ENCODE measurements around the gene GALNTL6. TPM values are rescaled to one million over a fixed set of nuclear protein-coding genes. Genes with fewer than 3 reads are reported as not detected.

GALNTL6 gene
- total RNA-seq, 1 donor = 0.10 TPM

GRCh38 chr4:172653676-172654075 lies 840.5 kb downstream of the GALNTL6 start:
- Histone ChIP-seq H3K27me3 (ENCODE audit: insufficient read depth, low read length) (no peaks in the 10 kb centered on the region), H3K4me1 (ENCODE audit: insufficient read depth, low read length) (no peaks in the 10 kb centered on the region), H3K4me3 (ENCODE audit: low read length) (no peak overlapping the region), H3K9me3 (ENCODE audit: low read depth, low read length) (no peaks in the 10 kb centered on the region)

DNA sequence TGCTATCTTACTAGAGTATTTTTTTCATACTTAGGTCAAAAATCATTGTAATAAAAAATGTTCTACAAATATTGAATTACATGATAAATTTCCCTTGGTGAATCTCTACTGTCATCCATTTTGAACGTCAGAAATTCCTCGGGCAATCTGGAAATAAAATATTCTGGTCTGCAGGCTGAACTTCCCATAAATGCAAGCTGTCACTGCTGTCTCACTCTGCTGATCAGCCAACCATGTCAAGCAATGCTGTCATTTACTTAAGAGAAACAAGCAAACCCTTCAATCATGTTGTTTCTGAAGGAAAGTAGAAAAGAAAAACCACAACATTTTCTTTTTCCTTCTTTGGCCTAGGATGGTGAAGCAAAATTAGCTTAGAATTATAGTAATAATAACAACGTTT lies 841.3 kb downstream of the GALNTL6 start:
- Histone ChIP-seq H3K4me1 (ENCODE audit: insufficient read depth, low read length) (no peaks in the 10 kb centered on the region), H3K27me3 (ENCODE audit: insufficient read depth, low read length) (no peaks in the 10 kb centered on the region), H3K4me3 (ENCODE audit: low read length) (no peak overlapping the region), H3K9me3 (ENCODE audit: low read depth, low read length) (no peaks in the 10 kb centered on the region)

DNA sequence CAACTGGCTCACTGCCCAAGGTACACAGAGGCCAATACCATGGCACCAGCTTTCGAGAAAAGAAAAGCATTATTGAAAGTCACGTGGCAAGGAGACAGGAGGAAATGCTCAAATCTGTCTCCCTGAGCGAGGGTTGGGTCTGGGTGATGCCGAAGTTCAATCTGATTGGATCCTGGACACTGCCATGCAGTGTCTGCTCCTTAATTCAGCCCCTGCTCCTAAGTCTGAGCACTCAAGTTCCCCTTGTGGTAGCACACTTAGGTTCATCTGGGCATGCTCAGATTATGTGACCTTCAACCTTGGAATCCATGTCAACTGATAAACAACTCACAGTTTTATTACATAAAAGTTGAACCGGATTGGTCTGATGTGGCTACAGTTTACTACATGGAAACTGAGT lies 842.9 kb downstream of the GALNTL6 start:
- Histone ChIP-seq H3K4me3 (ENCODE audit: low read length) (no peak overlapping the region), H3K27me3 (ENCODE audit: insufficient read depth, low read length) (no peaks in the 10 kb centered on the region), H3K9me3 (ENCODE audit: low read depth, low read length) (no peaks in the 10 kb centered on the region), H3K4me1 (ENCODE audit: insufficient read depth, low read length) (no peaks in the 10 kb centered on the region)

GRCh38 chr4:172657081-172657480 lies 843.9 kb downstream of the GALNTL6 start:
- H3K4me3 ChIP-seq (ENCODE audit: low read length) = no peak overlapping the region
- no peaks in the 10 kb centered on the region for H3K27me3 ChIP-seq (ENCODE audit: insufficient read depth, low read length)
- H3K9me3 ChIP-seq (ENCODE audit: low read depth, low read length) = no peaks in the 10 kb centered on the region
- H3K4me1 ChIP-seq (ENCODE audit: insufficient read depth, low read length) = no peaks in the 10 kb centered on the region

DNA sequence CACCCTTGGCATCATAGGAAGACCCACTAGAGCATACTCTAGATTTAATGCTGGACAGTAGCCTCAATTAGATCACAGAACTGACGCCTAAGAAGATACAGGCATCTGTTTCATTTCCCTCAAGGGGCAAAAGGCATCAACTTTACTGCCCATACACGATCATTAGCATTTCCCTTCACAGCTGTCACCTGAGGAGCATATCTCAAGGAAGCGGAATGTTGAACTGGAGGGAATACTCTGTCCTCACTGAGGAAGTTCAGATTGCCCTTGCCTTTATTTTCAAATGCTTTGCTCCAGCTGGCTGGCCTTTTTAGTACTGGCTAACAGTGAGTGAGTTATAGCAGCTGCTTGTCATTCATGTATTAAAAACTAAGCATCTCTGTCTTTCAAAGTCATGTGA lies 847.0 kb downstream of the GALNTL6 start:
- Histone ChIP-seq H3K4me3 (ENCODE audit: low read length) (no peak overlapping the region), H3K9me3 (ENCODE audit: low read depth, low read length) (no peaks in the 10 kb centered on the region), H3K27me3 (ENCODE audit: insufficient read depth, low read length) (no peaks in the 10 kb centered on the region), H3K4me1 (ENCODE audit: insufficient read depth, low read length) (peaks cover 5% of the 10 kb centered on the region)

DNA sequence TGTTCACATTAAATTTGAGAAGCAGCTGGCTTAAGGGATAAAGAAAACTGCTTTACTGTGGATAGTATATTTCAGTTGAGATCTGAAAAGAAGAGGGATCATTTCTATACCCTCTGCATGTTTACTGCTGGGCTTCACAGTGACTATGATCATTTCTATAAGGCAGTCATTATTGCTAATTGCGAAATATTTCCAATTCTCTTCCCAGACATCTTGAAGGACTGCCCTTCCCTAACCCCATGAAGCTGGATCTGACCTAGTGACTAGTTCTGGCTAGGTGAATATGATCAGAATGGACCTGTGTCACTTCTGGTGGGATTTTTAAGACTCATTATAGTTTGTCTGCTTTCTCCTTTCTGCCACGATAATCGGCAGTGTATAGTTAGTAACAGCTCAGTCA lies 848.9 kb downstream of the GALNTL6 start:
- Histone ChIP-seq H3K27me3 (ENCODE audit: insufficient read depth, low read length) (no peaks in the 10 kb centered on the region), H3K4me3 (ENCODE audit: low read length) (no peak overlapping the region), H3K9me3 (ENCODE audit: low read depth, low read length) (no peaks in the 10 kb centered on the region), H3K4me1 (ENCODE audit: insufficient read depth, low read length) (peaks cover 5% of the 10 kb centered on the region)

- H3K4me3 ChIP-seq (ENCODE audit: low read length) = no peak overlapping the region
- H3K4me1 ChIP-seq (ENCODE audit: insufficient read depth, low read length) = peaks cover 5% of the 10 kb centered on the region
- no peaks in the 10 kb centered on the region for H3K9me3 ChIP-seq (ENCODE audit: low read depth, low read length)
- H3K27me3 ChIP-seq (ENCODE audit: insufficient read depth, low read length) = no peaks in the 10 kb centered on the region
Measured at GRCh38 chr4:172666711-172667368, 853.6 kb downstream of the GALNTL6 start.

- H3K27me3 ChIP-seq (ENCODE audit: insufficient read depth, low read length) = no peaks in the 10 kb centered on the region
- H3K4me1 ChIP-seq (ENCODE audit: insufficient read depth, low read length) = no peaks in the 10 kb centered on the region
- no peaks in the 10 kb centered on the region for H3K9me3 ChIP-seq (ENCODE audit: low read depth, low read length)
- H3K4me3 ChIP-seq (ENCODE audit: low read length) = no peak overlapping the region
Measured at GRCh38 chr4:172674811-172675210, 861.6 kb downstream of the GALNTL6 start.

DNA sequence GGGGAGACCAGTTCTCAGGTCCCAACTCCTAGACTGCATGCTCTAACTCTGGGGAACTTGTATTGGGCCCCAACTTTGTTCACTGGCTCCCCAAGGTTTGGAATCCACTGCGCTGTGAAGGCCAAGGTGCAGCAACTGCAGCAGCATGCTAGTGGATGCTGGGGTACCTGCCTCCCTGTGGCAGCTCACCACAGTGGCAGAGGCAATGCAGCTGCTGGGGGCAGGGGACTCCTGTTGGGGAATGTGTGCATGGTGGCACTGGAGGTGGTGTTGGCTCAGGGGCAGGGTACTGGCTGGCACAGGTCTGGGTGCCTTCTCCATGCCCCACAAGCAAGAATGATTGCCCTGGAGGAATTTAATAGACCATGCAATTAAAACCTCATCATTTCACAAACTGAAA lies 862.0 kb downstream of the GALNTL6 start:
- Histone ChIP-seq H3K27me3 (ENCODE audit: insufficient read depth, low read length) (no peaks in the 10 kb centered on the region), H3K4me3 (ENCODE audit: low read length) (no peak overlapping the region), H3K9me3 (ENCODE audit: low read depth, low read length) (no peaks in the 10 kb centered on the region)

DNA sequence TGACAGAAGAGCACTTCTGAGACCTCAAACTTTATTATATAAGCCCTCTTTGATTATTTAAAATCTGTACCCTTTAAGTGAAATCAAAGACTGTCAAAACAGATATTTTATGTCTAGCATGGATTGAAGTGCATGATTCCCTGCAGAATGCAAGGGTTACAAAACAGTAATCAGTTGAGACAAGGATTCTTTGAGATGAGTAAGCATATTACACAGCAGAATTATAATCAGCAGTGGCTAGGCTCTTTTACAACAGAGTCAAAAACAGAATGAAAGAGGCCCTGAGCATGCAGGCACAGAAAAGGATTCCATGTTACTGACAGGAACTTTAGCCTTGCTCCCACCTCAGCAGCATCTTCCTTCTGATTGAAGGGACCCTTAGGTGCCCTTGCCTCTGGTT lies 867.5 kb downstream of the GALNTL6 start:
- Histone ChIP-seq H3K4me3 (ENCODE audit: low read length) (no peak overlapping the region), H3K9me3 (ENCODE audit: low read depth, low read length) (no peaks in the 10 kb centered on the region), H3K27me3 (ENCODE audit: insufficient read depth, low read length) (no peaks in the 10 kb centered on the region), H3K4me1 (ENCODE audit: insufficient read depth, low read length) (no peaks in the 10 kb centered on the region)

More for the DNA sequence above, 862.0 kb downstream of the GALNTL6 start:
- no peaks in the 10 kb centered on the region for H3K4me1 ChIP-seq (ENCODE audit: insufficient read depth, low read length)

- Histone ChIP-seq H3K4me3 (ENCODE audit: low read length) (no peak overlapping the region), H3K4me1 (ENCODE audit: insufficient read depth, low read length) (no peaks in the 10 kb centered on the region), H3K27me3 (ENCODE audit: insufficient read depth, low read length) (no peaks in the 10 kb centered on the region)
Measured at GRCh38 chr4:172683021-172683420, 869.8 kb downstream of the GALNTL6 start.

DNA sequence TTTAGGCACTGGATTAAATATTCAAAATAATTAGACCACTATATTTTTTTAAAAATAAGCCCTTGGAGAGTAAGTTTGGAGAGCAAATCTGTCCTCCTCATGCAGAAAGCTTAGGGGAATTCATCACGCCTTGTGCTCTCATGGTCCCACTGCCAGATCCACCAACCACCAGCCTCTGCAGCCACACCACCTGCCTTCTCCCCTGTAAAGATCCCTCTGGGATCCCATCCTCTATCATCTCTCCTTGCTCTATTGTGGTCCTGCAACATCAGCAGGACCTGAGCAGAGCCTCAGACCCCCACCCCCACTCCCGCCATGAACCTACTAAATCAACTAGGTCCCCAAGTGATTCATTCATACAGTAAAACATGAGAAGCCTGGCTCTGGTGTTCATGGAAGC lies 872.8 kb downstream of the GALNTL6 start:
- no peaks in the 10 kb centered on the region for H3K27me3 ChIP-seq (ENCODE audit: insufficient read depth, low read length)
- no peaks in the 10 kb centered on the region for H3K4me1 ChIP-seq (ENCODE audit: insufficient read depth, low read length)
- H3K9me3 ChIP-seq (ENCODE audit: low read depth, low read length) = peaks cover 6% of the 10 kb centered on the region
- no peak overlapping the region for H3K4me3 ChIP-seq (ENCODE audit: low read length)

More at GRCh38 chr4:172683021-172683420, 869.8 kb downstream of the GALNTL6 start:
- H3K9me3 ChIP-seq (ENCODE audit: low read depth, low read length) = no peaks in the 10 kb centered on the region

GRCh38 chr4:172688534-172688933 lies 875.3 kb downstream of the GALNTL6 start:
- Histone ChIP-seq H3K27me3 (ENCODE audit: insufficient read depth, low read length) (no peaks in the 10 kb centered on the region), H3K9me3 (ENCODE audit: low read depth, low read length) (peaks cover 11% of the 10 kb centered on the region), H3K4me1 (ENCODE audit: insufficient read depth, low read length) (no peaks in the 10 kb centered on the region), H3K4me3 (ENCODE audit: low read length) (no peak overlapping the region)

DNA sequence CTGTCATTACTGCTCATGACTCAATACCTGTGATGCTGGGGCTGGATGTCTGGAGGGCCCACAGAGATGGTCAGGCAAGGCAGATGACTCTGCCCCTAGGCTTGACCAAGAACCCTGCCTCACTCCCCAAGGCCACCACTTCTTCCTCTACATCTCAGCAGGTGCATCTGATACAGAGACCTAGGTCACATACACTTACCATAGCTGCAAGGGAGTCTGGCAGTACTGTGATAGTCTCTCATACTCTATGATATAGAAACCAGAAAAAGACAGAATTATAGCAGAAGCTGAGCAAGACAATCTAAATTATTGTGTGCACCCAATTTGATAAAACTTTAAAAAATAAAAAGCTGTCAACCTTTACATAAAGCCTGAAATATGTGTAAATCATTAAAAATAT lies 878.3 kb downstream of the GALNTL6 start:
- H3K4me3 ChIP-seq (ENCODE audit: low read length) = no peak overlapping the region
- H3K27me3 ChIP-seq (ENCODE audit: insufficient read depth, low read length) = no peaks in the 10 kb centered on the region
- H3K4me1 ChIP-seq (ENCODE audit: insufficient read depth, low read length) = no peaks in the 10 kb centered on the region
- H3K9me3 ChIP-seq (ENCODE audit: low read depth, low read length) = peaks cover 11% of the 10 kb centered on the region

GRCh38 chr4:172692701-172693100 lies 879.5 kb downstream of the GALNTL6 start:
- Histone ChIP-seq H3K9me3 (ENCODE audit: low read depth, low read length) (peaks cover 11% of the 10 kb centered on the region), H3K27me3 (ENCODE audit: insufficient read depth, low read length) (no peaks in the 10 kb centered on the region), H3K4me3 (ENCODE audit: low read length) (no peak overlapping the region), H3K4me1 (ENCODE audit: insufficient read depth, low read length) (no peaks in the 10 kb centered on the region)

GRCh38 chr4:172698256-172698655 lies 885.1 kb downstream of the GALNTL6 start:
- Histone ChIP-seq H3K27me3 (ENCODE audit: insufficient read depth, low read length) (no peaks in the 10 kb centered on the region), H3K9me3 (ENCODE audit: low read depth, low read length) (no peaks in the 10 kb centered on the region), H3K4me3 (ENCODE audit: low read length) (no peak overlapping the region), H3K4me1 (ENCODE audit: insufficient read depth, low read length) (no peaks in the 10 kb centered on the region)

Measured in mononuclear cell (primary cell).